ENCODE data around the gene ADGRV1. TPM values are rescaled to one million over a fixed set of nuclear protein-coding genes. Genes with fewer than 3 reads are reported as not detected.

ADGRV1 gene
- total RNA-seq, 4 donors from 2014 or later: not detected

DNA sequence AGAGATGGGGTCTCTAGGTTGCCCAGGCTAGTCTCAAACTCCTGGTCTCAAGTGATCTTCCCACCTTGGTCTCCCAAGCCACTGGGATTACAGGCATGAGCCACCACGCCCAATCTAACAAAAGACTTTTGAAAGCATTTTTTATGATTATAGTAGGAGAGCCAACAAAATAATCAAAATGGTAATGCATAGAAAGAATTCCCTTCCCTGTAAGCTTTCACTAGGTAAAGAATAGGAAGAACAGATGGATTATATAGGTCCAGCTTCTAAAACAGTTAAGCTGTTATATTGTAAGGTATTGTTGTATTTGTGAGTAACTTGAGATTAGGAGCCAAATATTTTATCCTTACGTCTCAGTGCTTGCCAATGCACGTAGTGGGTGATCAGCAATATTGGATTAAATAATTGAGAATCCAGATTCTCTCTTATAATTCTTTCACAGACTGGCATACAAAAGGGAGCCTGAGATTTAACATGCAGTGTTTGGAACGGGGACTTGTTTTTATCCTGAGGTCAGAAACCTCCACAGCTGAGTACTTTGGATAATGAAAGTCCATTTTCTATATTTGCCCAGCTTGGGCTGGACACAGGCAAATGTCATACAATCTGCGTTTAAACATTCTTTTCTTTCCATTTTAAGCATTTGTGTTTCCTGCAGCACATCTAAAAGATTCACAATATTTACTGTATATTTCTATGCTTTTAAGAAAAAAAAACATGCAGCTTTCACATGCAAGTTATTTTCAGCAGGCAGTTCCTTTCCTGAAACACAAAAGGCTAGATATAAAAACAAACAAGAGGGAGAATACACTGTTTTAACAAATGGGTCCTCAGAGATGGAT, 586.1 kb downstream of the ADGRV1 start:
- no peak for TF ChIP-seq CTCF (IDR thresholded peaks at IDR 0.05; ENCODE audit: low read depth)

DNA sequence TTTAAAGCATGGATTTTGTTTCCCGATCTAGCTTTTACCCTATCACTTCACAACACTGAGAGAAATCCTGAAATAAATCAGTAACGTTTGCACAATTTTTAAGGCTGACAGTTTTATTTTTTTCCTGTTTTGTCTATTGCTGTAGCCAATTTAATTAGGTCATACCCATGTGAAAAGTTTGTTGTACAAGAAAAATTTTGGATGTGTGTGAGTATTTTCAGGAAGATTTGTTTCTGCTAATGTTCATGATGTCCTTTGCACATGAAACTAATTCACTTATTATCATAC, 586.7 kb downstream of the ADGRV1 start:
- no peak for TF ChIP-seq CTCF (IDR thresholded peaks at IDR 0.05; ENCODE audit: low read depth)

DNA sequence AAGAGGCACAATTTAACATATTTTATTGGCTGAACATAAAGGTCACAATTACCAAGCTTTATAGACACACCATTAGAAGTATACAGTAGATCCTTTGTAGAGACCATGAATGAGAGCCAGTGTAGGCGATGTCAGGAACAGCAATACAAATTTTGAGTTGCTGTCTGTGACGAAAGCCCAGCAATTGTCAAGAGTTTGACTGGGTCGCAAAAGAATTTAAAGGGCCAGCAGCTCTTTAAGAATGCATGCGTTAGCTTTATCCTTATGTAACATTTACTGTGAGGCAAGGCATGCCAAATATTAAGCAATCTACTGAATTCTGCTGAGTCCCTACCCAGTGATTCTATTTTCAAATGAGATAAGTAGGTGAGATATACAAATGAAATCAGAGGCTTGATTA, 587.6 kb downstream of the ADGRV1 start:
- TF ChIP-seq CTCF (IDR thresholded peaks at IDR 0.05; ENCODE audit: low read depth): no peak

DNA sequence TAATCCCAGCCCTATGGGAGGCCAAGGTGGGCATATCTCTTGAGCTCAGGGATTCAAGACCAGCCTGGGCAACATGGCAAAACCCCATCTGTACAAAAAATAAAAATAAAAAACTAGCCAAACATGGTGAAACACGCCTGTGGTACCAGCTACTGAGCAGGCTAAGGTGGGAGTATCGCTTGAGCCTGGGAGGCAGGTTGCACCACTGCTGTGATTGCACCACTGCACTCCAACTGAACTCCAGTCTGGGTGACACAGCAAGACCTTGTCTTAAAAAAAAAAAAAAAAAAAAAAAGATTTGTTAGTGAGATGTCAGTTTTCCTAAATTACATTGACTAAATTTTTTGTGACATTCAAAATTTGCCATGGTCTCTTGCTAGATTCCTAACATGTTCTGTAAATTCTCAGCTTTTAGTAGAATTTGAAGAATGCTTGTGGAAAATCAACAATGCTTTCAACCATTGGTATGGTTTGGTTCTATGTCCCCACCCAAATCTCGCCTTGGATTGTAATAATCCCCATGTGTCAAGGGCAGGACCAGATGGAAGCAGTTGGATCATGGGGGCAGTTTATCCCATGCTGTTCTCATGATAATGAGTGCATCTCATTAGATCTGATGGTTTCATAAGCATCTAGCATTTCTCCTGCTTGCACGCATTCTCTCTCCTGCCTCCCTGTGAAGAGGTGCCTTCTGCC, 588.5 kb downstream of the ADGRV1 start:
- no peak for TF ChIP-seq CTCF (IDR thresholded peaks at IDR 0.05; ENCODE audit: low read depth)

- no peak for TF ChIP-seq CTCF (IDR thresholded peaks at IDR 0.05; ENCODE audit: low read depth)
These were observed 591.6 kb downstream of the ADGRV1 start for GRCh38 chr5:91150234-91150633.

- TF ChIP-seq CTCF (IDR thresholded peaks at IDR 0.05; ENCODE audit: low read depth): no peak
These were observed 592.0 kb downstream of the ADGRV1 start for GRCh38 chr5:91150636-91151035.

DNA sequence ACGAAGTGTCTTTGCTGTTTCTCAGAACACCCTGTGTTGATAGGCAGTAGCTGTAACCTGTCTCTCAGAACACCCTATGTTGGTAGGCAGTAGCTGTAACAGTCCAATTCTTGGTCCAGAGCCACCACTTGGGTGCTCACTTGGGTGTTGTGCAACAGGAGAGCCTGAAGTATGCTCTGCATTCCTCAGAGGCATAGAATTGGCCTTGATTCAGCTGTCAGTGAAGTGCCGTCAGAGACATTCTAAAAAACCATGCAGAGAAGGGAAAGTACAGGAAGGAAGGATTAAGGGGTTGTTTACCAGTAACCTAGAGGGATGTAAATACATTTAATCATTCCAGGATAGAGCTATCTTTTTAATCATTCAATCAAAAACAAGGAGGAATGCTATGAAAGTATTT, 593.4 kb downstream of the ADGRV1 start:
- no peak for TF ChIP-seq CTCF (IDR thresholded peaks at IDR 0.05; ENCODE audit: low read depth)
